Stimulated activated naive CD4-positive, alpha-beta T cell treated with Interleukin-2 at 50 U/mL for 16 hours (primary cell): ENCODE data around the gene SAP25.
"Not testable (repeated sequence)": the region's sequence is repeated elsewhere in the genome, so short reads cannot be mapped to it uniquely, and the experiment has no call there.

Experiments used
- DNase-seq: peaks from one replicate; lab custom pipeline; 2025; lab: John Stamatoyannopoulos, UW

SAP25 gene

DNA sequence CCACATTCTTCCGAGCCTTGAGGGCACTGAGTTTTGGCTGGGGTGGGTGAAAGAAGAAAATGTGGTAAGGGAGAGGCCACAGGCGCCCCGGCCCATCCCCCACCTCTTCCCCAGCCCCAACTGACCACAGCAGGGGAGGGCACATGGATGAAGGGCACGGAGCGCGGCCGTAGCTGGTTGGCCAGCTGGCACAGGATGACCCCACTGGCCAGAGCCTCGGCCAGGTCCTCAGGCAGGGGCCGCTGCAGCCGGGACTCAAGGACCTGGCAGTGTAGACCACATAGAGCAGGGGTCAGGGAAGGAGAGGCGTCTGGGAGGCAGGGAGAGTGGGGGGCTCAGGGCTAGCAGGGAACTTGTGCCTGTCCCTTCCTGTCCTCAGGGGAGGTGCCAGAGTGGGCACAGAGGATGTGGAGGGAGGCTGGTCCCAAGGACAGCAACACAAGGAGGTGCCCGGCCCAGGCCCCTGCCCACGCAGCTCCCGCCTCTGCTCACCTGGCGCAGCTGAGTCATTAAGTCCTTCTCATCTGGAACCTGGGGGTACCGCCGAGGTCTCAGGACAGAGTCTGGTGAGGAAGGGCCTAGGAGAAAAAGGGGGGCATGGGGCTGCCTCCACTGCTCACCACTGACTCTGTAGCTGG is 2.2 kb upstream of the SAP25 start:
- DNase-seq: no peak

- no peak for DNase-seq
These were observed 1.5 kb upstream of the SAP25 start for GRCh38 chr7:100575206-100575631.

- no peak for DNase-seq
These were observed 884 bp upstream of the SAP25 start for GRCh38 chr7:100574362-100575205.

GRCh38 chr7:100572949-100573675 is 588 bp downstream of the SAP25 start:
- DNase-seq: no peak

DNA sequence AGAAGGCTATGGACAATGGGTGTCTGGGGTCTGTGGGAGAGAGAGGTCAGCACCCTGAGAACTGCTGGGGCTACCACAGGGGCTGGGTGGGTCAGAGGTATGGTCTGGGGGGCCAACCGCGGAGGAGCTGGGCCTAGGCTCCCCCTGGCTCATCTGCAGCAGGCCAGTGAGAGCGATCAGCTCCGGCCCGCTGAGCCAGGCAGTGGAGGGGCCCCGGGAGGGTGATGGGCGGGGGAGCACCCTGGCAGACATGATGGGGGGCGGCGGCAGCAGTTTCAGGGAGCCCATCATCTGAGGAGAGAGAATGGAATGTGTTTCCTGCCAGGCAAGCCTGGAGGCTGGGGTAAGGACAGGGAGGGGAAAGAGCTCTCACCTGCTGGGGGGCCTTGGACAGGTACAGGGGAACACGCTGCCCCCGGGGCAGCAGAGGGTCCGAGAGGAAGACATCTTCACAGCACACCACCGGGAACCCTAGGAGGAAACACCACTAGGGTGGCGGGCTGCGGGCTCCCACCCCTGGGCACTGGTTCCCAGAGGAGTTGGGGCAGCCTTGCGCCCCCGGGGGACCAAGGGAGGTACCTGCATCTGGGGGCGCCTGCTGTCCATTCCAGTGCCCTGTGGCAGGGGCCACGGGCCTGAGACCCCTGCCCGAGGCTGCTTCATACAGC is 1.3 kb downstream of the SAP25 start:
- no peak for DNase-seq

DNA sequence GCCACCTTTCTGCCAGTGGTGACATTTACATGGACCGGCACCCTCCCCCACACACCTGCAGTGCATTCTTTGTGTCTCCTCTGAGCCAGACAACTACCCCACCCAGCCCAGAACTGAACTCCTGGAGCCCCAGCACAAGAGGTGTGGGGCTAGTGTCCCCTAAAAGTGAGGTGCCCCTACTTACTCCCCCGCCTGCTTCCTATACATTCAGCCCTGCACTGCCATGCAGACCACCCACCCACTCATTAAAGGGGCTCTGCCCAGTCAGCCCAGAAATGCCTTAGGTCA is 1.9 kb downstream of the SAP25 start:
- no peak for DNase-seq

DNA sequence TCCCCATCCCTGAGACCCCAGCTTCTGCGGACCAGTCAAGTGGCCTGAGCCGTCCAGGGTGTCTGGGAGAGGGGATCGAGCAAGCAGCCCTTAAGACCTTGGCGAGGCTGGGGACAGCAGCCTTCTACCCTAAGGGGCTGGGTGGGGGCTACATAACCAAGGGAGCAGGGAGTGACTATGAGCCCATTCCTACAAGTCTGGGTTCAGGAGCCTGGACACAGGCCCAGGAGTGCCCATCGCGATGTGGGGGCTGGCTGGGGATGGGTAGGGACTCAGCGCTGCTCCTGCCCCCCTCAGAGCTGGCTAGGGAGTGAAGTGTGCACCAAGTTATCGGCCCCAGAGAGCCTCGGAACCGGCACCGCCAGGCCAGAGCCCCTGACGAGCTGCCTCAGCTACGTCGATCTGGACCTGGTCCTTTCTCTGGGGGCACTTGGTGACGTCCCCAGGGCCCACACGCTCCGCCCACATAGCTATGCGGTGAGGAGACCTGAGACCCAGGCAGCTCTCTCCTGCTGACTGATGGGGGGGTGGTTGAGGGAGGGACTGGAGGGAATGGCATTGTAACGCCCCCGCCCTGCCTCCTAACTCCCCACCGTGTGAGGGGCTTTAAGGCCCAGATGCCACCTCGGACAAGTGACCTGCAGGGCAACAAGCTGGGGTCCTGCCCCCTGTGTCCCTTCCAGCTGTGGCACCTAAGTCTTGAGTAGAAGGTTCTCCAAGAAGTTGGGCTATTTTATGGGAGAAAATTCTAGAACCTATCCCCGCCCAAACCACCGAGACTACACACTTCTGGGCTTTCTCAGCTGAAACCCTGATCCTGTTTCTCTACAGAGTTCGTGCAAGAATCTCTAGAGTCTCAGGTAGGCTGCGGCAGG is 2.5 kb downstream of the SAP25 start:
- no peak for DNase-seq

GRCh38 chr7:100568896-100569844 is 4.5 kb downstream of the SAP25 start:
- peak; percentile 43 for DNase-seq

GRCh38 chr7:100568176-100568895 is 5.4 kb downstream of the SAP25 start:
- no peak for DNase-seq

DNA sequence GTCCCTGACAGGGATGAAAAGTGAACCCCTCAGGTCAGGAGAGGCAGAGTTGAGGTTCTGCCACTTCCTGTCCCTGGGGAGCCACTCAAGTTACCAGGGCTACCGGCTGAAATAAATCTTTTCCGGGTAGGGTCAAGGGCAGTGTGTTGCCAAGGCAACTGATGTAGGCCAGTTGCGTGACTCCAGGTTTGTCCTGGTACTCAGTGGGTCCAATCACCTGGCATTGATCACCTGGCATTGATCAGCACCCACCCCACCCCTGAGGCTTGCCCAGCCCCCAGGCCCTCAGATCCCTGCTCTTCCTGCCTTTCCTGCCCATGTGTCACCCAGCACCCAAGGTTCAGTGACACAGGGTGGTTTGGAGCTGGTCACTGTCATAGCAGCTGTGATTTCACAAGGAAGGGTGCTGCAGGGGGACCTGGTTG is 5.9 kb downstream of the SAP25 start:
- no peak for DNase-seq

DNA sequence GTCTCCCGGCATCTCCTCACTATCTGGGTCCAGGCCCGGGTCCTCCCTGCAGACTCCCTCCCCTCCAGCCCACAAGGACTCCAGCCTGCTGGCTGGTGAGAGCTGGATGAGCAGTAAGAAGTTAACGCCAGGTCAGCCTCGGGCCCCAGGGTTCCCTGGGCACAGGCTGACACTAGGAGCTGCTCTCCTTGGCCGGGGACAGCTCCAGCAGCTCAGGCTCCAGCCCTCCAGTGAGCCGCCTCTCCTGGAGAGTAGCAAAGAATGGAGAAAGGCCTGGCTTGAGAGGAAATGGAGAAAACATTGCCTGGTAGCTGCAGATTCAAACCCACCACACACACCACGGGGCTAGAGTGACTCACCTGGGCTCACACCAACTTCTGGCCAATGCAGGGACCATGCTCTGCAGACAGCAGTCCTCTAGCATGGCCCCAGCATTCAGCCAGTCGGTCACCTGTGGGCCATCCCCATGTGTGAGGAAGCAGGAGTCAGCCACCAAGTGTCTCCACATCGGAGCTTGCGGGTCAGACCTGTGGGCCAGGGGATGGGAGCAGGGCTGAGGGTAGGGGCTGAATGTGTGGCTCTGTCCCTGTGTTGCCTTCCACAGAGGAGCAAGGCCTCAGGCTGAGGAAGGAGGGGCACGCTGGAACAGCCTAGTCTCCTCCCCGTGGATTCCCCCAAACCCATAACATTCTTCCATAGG is 6.5 kb downstream of the SAP25 start:
- DNase-seq: no peak

- no peak for DNase-seq
These were observed 7.6 kb downstream of the SAP25 start for GRCh38 chr7:100566018-100566531.

- no peak for DNase-seq
These were observed 8.5 kb downstream of the SAP25 start for GRCh38 chr7:100565133-100565571.

DNA sequence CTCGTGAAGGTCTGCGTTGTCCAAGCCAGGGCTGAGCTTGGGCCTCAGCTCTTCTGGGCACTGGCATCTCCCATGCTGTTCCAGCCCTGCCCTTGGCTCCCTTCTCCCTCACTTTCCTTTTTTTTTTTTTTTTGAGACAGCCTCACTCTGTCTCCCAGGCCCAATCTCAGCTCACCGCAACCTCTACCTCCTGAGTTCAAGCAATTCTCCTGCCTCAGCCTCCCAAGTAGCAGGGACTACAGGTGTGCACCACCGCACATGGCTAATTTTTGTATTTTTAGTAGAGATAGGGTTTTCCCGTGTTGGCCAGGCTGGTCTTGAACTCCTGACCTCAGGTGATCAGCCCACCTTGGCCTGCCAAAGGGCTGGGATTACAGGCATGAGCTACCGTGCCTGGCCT is 9.3 kb downstream of the SAP25 start:
- not testable (repeated sequence) for DNase-seq

DNA sequence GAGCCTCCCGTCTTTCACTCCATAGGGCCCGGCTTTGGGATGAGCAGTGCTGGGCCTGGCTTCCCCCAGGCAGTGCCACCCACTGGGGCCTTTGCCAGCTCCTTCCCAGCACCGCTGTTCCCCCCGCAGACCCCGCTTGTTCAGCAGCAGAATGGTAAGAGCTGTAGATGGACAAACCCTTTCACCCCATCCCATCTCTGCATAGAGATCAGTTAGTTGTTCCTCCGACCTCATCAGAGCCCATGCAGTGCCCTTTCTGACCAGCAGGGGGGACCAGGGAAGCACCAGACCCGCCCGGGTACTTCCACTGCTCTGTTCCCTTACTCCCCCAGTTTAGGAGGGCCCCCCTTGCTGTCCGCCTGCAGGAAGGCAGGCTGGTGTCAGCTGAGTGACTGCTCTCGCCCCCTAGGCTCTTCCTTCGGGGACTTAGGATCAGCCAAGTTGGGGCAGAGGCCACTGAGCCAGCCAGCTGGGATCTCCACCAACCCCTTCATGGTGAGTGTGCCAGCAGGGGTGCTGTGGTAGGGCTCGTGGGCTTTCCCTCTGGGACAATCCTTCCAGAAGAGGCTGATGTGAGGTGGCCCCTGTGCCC is 9.8 kb downstream of the SAP25 start:
- DNase-seq: peak; percentile 75

DNA sequence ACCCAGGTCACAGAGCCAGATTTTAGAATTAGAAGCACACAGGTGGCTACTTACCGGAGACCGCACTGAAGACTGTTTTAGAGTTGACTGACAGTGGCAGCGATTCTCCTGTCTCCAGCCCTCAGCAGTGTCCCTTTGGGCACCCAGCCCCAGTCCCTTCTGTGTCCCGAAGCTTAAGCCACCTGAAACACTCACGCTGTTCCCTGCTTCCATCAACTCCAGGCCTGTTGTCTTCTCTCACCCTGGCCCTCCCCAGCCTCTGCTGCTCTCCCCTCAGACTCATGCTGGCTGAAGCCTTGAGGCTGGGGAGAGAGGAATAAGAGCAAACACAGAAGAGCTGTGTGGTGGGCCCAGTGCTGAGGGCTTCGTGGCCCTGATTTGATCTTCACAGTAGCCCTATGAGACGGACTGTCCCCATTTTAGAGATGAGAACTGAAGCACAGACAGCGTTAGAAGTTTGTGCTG is 10.6 kb downstream of the SAP25 start:
- no peak for DNase-seq

DNA sequence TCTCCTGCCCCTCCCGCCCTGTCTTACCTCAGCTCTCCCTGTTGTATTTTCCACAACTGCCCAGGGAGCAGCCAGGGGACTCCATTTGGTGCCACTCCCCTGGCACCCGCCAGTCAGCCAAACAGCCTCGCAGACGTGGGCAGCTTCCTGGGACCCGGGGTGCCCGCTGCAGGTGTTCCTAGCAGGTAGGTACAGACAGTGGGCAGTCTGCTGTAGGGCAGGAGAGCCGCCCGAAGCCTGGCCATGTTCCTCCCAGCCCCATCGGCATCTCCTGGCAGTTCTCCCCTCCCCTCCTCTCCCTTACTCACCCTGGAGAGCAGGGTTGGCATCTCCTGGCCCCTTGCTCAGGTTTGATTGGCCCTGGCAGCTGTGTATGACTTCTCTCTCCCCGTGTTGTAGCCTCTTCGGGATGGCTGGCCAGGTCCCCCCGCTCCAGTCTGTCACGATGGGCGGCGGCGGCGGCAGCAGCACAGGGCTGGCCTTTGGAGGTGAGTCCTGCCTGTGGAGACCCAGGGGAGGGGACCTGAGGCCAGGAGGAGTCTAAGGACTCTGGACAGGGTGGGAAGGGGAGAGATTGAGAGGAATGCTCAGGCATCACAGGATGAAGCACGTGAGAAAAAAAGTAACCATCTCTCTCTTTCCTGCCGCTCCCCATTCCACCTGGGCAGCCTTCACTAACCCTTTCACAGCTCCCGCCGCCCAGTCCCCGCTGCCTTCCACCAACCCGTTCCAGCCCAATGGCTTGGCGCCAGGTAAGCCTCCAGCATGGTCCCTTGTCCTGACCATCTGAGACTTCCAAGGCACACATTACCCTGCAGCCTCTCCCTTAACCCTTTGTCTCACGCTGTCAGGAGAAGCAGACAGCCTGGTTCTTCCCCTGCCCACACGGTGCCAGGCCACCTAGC is 11.3 kb downstream of the SAP25 start:
- no peak for DNase-seq
